Suprapubic skin (tissue), 3 donors: ENCODE measurements around the gene RIT1.

Experiments
- CTCF ChIP-seq, 2 donors: fragments of 200-600 bp in 1 of 2; fragments of 450-650 bp in 1 of 2; sonication (generic) in 1 of 2; IDR thresholded peaks; one replicate each; pipeline ENCODE4 v1.5.1; 2016 to 2019; ENCODE audit warnings: antibody characterized with exemption in 2 of 2, mild to moderate bottlenecking in 1 of 2, moderate library complexity in 1 of 2
- POLR2A ChIP-seq, 2 donors: fragments of 450-650 bp; IDR thresholded peaks; one replicate each; pipeline ENCODE4 v1.6.1; 2017; ENCODE audit warnings: antibody characterized with exemption in 2 of 2, mild to moderate bottlenecking in 2 of 2, moderate library complexity in 2 of 2

- no peak for TF ChIP-seq POLR2A (IDR thresholded peaks at IDR 0.05)
- no peak for TF ChIP-seq CTCF (IDR thresholded peaks at IDR 0.05)
These were observed 23.9 kb upstream of the RIT1 start for GRCh38 chr1:155934936-155935590.
